HL-60 (cell line): ENCODE results near the gene RPS6KA4.

Source experiments
- DNase-seq, 2 experiments: peaks; one replicate each; pipeline ENCODE4 v3.0.0-alpha.2; 2010 to 2020; ENCODE audit warnings: low read depth in 1 of 2, low spot score in 1 of 2
- H3K27ac ChIP-seq: fragments of 250-450 bp; sonication (Bioruptor Pico); replicated peaks from 2 replicates; pipeline ENCODE4 v1.5.1; 2020; ENCODE audit warnings: mild to moderate bottlenecking, moderate library complexity
- H3K27me3 ChIP-seq: fragments of 250-450 bp; sonication (Bioruptor Pico); 2 replicates; pipeline ENCODE4 v1.5.1; 2021; ENCODE audit warnings: mild to moderate bottlenecking, moderate library complexity; ENCODE audit not compliant: insufficient read depth, poor library complexity, severe bottlenecking
- H3K4me3 ChIP-seq: replicated peaks from 2 replicates; pipeline ENCODE4 v1.5.1; 2011; ENCODE audit warnings: mild to moderate bottlenecking, control low read depth, low read length; ENCODE audit not compliant: insufficient read depth
- GABPA ChIP-seq: IDR thresholded peaks from 2 replicates; pipeline ENCODE4 v1.6.1; 2012; ENCODE audit warnings: low read depth
- POLR2AphosphoS5 ChIP-seq: IDR thresholded peaks from 2 replicates; pipeline ENCODE4 v1.6.1; 2012; ENCODE audit warnings: low read depth
- REST ChIP-seq: IDR thresholded peaks from 2 replicates; pipeline ENCODE4 v1.6.1; 2012; ENCODE audit warnings: low read depth; ENCODE audit not compliant: insufficient replicate concordance
- SPI1 ChIP-seq: IDR thresholded peaks from 2 replicates; pipeline ENCODE4 v1.6.1; 2012; ENCODE audit warnings: low read depth, mild to moderate bottlenecking, borderline replicate concordance
- TF ChIP-seq, protein P1 (sequence below): IDR thresholded peaks from one replicate; pipeline ENCODE4 v1.5.1; 2011; ENCODE audit warnings: low read length, control low read depth, inconsistent platforms; ENCODE audit not compliant: insufficient read depth

RPS6KA4 gene

DNA sequence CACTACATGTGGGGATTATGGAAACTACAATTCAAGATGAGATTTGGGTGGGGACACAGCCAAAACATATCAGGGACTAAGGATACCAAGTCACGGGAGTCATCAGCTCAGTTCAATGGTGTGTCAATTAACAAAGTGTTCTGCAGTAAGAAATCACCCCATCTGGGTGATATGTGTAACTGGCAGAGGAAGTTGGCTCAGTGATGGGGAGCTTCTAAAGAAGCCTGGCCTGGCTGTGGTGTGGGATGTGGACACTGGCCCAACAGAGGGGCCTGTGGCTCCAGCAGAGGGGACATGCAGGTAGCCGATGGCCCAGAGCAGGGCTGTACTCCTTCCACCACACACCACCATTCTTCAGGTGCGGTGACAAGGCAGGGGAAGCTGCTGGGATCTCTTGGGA lies 31.6 kb downstream of the RPS6KA4 start:
- TF ChIP-seq REST (no peak), SPI1 (peak; percentile 53; the same call in 1 of the 2 replicates), POLR2AphosphoS5 (no peak)
- TF ChIP-seq, protein P1, sequence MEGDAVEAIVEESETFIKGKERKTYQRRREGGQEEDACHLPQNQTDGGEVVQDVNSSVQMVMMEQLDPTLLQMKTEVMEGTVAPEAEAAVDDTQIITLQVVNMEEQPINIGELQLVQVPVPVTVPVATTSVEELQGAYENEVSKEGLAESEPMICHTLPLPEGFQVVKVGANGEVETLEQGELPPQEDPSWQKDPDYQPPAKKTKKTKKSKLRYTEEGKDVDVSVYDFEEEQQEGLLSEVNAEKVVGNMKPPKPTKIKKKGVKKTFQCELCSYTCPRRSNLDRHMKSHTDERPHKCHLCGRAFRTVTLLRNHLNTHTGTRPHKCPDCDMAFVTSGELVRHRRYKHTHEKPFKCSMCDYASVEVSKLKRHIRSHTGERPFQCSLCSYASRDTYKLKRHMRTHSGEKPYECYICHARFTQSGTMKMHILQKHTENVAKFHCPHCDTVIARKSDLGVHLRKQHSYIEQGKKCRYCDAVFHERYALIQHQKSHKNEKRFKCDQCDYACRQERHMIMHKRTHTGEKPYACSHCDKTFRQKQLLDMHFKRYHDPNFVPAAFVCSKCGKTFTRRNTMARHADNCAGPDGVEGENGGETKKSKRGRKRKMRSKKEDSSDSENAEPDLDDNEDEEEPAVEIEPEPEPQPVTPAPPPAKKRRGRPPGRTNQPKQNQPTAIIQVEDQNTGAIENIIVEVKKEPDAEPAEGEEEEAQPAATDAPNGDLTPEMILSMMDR = no peak
- Histone ChIP-seq H3K27ac (peak overlapping the region; percentile 50), H3K27me3 (no peaks in the 10 kb centered on the region), H3K4me3 (no peak overlapping the region)
- DNase-seq = peak in 1 of 2 experiments; percentile 60

GRCh38 chr11:64391839-64392238 lies 32.9 kb downstream of the RPS6KA4 start:
- no peak overlapping the region for H3K4me3 ChIP-seq
- no peaks in the 10 kb centered on the region for H3K27me3 ChIP-seq
- TF ChIP-seq POLR2AphosphoS5 (no peak), GABPA (no peak), SPI1 (no peak), REST (no peak)
- TF ChIP-seq, protein P1 = no peak
- no peak overlapping the region; the same call in 1 of the 2 replicates for H3K27ac ChIP-seq
- no peak for DNase-seq

DNA sequence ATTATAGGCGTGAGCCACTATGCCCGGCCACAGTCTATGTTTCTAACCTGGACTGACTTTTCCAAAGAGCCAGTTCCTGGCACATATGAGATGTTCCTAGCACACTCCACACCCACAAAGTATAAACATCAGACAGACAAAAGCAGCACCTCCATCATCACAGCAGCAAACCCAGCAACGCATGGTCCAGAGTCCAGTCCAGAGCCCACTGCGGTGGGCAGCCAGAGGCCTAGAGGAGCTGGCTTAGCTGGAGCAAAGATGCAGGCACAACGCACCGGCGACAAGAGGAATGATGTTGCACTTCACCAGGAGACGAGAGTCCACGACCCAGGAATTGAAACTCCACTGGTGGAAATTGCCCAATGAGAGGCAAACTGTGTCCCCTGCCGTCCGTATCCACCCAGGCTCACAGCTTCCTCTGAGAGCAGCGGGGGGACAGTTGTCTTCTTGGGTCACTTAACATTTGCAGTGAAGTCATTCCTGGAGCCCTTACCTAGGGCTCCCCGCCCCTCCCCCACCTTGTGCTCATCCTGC lies 36.6 kb downstream of the RPS6KA4 start:
- H3K27ac ChIP-seq = no peak overlapping the region

More for the DNA sequence above, 36.6 kb downstream of the RPS6KA4 start:
- Histone ChIP-seq H3K4me3 (no peak overlapping the region), H3K27me3 (no peaks in the 10 kb centered on the region)
- DNase-seq = no peak
- TF ChIP-seq REST (no peak), GABPA (no peak), SPI1 (no peak)
- TF ChIP-seq, protein P1 = no peak
